PC-9 (cell line): ENCODE measurements around the gene KRIT1.

Experiments used
- EZH2 ChIP-seq: fragments of 200-600 bp; sonication (generic); IDR thresholded peaks from 2 replicates; pipeline ENCODE4 v1.8.0; 2017; ENCODE audit warnings: antibody characterized with exemption, low read depth
- TF ChIP-seq, protein P1 (sequence below): fragments of 200-600 bp; sonication (generic); conservative IDR thresholded peaks from 2 replicates; pipeline ENCODE4 v1.6.1; 2017; ENCODE audit warnings: mixed run types, antibody characterized with exemption, mild to moderate bottlenecking, moderate library complexity

DNA sequence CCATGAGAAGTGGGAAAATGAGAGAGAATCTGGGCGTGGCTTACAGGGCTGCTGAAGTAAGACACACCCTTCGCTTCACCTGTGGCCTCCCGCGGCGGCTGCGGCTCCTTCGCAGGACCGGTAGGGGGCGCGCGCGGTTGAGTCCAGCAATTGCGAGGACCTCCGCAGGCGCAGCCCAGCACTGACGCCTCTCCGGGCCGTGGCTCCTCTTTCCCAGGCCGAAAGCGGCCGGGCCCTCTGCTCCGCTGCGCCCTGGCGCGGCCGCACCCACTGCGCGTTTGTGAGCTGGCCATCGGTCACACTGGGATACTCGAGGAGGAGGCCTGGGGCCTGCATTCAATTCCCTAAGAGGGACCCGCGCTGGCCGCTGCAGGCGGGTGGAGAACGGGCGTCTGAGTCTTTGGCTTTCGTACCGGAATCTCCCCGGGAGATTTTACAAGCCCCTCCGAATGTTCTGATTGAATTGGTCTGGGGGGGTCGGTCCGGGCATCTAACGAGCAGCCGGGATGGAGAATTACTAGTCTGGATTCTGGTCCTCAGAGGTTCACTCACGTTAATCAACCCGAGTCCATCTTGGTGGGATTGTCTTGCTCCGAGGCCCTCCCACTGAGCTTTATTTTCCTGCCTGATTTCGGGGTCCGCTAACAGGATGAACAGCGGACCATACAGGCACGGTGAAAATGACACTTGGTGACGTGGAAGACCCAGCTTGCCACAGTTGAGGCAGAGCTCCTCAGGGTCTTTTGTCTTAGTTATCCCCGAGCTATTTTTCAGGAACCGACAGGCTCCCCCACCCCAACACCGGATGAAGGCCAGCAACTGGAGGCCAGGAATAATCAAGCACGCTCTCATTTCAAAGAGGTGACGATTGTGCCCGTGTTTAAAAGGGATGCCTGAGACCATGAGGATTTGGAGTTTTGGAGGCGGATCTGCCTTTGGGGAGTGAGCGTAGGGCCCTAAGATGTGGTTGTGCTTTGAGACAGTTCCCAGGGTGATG lies 66.5 kb downstream of the KRIT1 start, which contains the start of gene LRRD1:
- TF ChIP-seq EZH2: no peak
- TF ChIP-seq, protein P1, sequence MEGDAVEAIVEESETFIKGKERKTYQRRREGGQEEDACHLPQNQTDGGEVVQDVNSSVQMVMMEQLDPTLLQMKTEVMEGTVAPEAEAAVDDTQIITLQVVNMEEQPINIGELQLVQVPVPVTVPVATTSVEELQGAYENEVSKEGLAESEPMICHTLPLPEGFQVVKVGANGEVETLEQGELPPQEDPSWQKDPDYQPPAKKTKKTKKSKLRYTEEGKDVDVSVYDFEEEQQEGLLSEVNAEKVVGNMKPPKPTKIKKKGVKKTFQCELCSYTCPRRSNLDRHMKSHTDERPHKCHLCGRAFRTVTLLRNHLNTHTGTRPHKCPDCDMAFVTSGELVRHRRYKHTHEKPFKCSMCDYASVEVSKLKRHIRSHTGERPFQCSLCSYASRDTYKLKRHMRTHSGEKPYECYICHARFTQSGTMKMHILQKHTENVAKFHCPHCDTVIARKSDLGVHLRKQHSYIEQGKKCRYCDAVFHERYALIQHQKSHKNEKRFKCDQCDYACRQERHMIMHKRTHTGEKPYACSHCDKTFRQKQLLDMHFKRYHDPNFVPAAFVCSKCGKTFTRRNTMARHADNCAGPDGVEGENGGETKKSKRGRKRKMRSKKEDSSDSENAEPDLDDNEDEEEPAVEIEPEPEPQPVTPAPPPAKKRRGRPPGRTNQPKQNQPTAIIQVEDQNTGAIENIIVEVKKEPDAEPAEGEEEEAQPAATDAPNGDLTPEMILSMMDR: peak; percentile 72
